ENCODE data around the gene EXOC4. TPM values are rescaled to one million over a fixed set of nuclear protein-coding genes. Genes with fewer than 3 reads are reported as not detected.

EXOC4 gene
- total RNA-seq, 1 experiment from 2014 or later = 66.2 TPM

- Mint-ChIP-seq H3K9me3 (ENCODE audit: unreplicated experiment) (no peaks in the 10 kb centered on the region), H3K4me1 (ENCODE audit: low read depth, unreplicated experiment) (no peaks in the 10 kb centered on the region), H3K27ac (ENCODE audit: unreplicated experiment) (no peak overlapping the region), H3K4me3 (ENCODE audit: unreplicated experiment) (no peak overlapping the region), H3K36me3 (ENCODE audit: insufficient read depth, unreplicated experiment) (no peaks in the 10 kb centered on the region), H3K27me3 (ENCODE audit: insufficient read depth, unreplicated experiment) (no peaks in the 10 kb centered on the region)
- no peaks in the 10 kb centered on the region for H3K36me3 ChIP-seq (ENCODE audit: control insufficient read depth, insufficient read depth, low read length)
- H3K4me3 ChIP-seq (ENCODE audit: low read depth, low read length) = no peak overlapping the region
- TF ChIP-seq, protein P1, sequence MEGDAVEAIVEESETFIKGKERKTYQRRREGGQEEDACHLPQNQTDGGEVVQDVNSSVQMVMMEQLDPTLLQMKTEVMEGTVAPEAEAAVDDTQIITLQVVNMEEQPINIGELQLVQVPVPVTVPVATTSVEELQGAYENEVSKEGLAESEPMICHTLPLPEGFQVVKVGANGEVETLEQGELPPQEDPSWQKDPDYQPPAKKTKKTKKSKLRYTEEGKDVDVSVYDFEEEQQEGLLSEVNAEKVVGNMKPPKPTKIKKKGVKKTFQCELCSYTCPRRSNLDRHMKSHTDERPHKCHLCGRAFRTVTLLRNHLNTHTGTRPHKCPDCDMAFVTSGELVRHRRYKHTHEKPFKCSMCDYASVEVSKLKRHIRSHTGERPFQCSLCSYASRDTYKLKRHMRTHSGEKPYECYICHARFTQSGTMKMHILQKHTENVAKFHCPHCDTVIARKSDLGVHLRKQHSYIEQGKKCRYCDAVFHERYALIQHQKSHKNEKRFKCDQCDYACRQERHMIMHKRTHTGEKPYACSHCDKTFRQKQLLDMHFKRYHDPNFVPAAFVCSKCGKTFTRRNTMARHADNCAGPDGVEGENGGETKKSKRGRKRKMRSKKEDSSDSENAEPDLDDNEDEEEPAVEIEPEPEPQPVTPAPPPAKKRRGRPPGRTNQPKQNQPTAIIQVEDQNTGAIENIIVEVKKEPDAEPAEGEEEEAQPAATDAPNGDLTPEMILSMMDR (IDR thresholded peaks at IDR 0.05; ENCODE audit: insufficient read depth in 1 of 2, low read depth in 1 of 2, low read length in 1 of 2, severe bottlenecking in 1 of 2, unreplicated experiment in 1 of 2) = no peak
- DNase-seq = no peak
- intact Hi-C loops (cut with micrococcal nuclease; ENCODE audit: unreplicated experiment) = no loop called here
- no TSS peak for BruUV-seq (replicated peaks)
- ChIA-PET CTCF (no interaction called here), POLR2A (no interaction called here)
- H3K4me1 ChIP-seq = no peaks in the 10 kb centered on the region
- no peaks in the 10 kb centered on the region for H3K9me3 ChIP-seq
- no peaks in the 10 kb centered on the region for H3K27me3 ChIP-seq (replicated peaks; ENCODE audit: control insufficient read depth, insufficient read depth, low read length)
Measured at GRCh38 chr7:133445617-133446016, 192.7 kb downstream of the EXOC4 start.

DNA sequence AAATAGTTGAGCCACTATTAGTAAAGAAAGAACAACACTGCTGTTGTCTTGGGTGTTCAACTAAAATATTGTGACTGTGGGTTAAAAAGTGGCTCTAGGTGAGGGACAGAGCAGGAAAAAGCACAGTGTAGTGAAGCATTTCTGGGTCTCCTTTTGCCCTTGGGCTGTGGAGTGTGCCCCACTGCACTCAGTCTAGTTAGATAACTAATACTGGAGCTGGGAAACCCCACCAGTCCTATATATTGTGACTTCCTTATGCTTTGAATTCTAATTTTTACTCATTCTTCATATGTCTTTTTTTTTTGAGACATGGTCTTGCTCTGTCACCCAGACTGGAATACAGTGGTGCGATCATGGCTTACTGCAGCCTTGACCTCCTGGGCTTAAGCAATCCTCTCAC is 195.1 kb downstream of the EXOC4 start:
- Mint-ChIP-seq H3K9me3 (ENCODE audit: unreplicated experiment) (no peaks in the 10 kb centered on the region), H3K27ac (ENCODE audit: unreplicated experiment) (no peak overlapping the region), H3K27me3 (ENCODE audit: insufficient read depth, unreplicated experiment) (no peaks in the 10 kb centered on the region), H3K36me3 (ENCODE audit: insufficient read depth, unreplicated experiment) (no peaks in the 10 kb centered on the region), H3K4me3 (ENCODE audit: unreplicated experiment) (no peak overlapping the region), H3K4me1 (ENCODE audit: low read depth, unreplicated experiment) (no peaks in the 10 kb centered on the region)
- TF ChIP-seq, protein P1 (IDR thresholded peaks at IDR 0.05; ENCODE audit: insufficient read depth in 1 of 2, low read depth in 1 of 2, low read length in 1 of 2, severe bottlenecking in 1 of 2, unreplicated experiment in 1 of 2) = no peak
- intact Hi-C loops (cut with micrococcal nuclease; ENCODE audit: unreplicated experiment) = no loop called here
- Histone ChIP-seq H3K4me1 (no peaks in the 10 kb centered on the region), H3K4me3 (ENCODE audit: low read depth, low read length) (no peak overlapping the region), H3K27me3 (replicated peaks; ENCODE audit: control insufficient read depth, insufficient read depth, low read length) (no peaks in the 10 kb centered on the region), H3K36me3 (ENCODE audit: control insufficient read depth, insufficient read depth, low read length) (no peaks in the 10 kb centered on the region), H3K9me3 (no peaks in the 10 kb centered on the region)
- no TSS peak for BruUV-seq (replicated peaks)
- CTCF ChIA-PET = no interaction called here
- POLR2A ChIA-PET = no interaction called here
- no peak for DNase-seq

DNA sequence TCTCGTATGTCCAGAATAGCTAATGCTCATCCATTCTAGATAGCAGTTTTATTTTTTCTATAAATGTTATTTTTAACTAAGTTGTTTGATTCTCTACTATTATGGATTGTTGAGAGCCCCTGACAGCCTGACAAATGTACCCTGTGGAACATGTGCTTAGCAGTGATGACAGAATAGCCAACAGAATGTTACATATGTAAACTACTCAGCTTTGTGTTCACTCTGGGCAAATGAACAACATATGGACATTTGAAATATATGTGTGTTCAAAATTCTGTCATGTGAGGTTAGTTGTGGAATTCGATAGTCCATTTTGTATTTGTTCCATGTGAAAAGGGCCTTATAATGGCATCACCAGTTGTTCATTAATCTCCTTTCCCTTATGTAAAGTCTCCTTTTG is 199.7 kb downstream of the EXOC4 start:
- Mint-ChIP-seq H3K27ac (ENCODE audit: unreplicated experiment) (no peak overlapping the region), H3K36me3 (ENCODE audit: insufficient read depth, unreplicated experiment) (no peaks in the 10 kb centered on the region), H3K9me3 (ENCODE audit: unreplicated experiment) (no peaks in the 10 kb centered on the region), H3K4me1 (ENCODE audit: low read depth, unreplicated experiment) (no peaks in the 10 kb centered on the region), H3K27me3 (ENCODE audit: insufficient read depth, unreplicated experiment) (no peaks in the 10 kb centered on the region), H3K4me3 (ENCODE audit: unreplicated experiment) (no peak overlapping the region)
- Histone ChIP-seq H3K36me3 (ENCODE audit: control insufficient read depth, insufficient read depth, low read length) (no peaks in the 10 kb centered on the region), H3K4me1 (no peaks in the 10 kb centered on the region), H3K4me3 (ENCODE audit: low read depth, low read length) (no peak overlapping the region), H3K9me3 (no peaks in the 10 kb centered on the region), H3K27me3 (replicated peaks; ENCODE audit: control insufficient read depth, insufficient read depth, low read length) (no peaks in the 10 kb centered on the region)
- DNase-seq = no peak
- TF ChIP-seq, protein P1 (IDR thresholded peaks at IDR 0.05; ENCODE audit: insufficient read depth in 1 of 2, low read depth in 1 of 2, low read length in 1 of 2, severe bottlenecking in 1 of 2, unreplicated experiment in 1 of 2) = no peak
- CTCF ChIA-PET = no interaction called here
- intact Hi-C loops (cut with micrococcal nuclease; ENCODE audit: unreplicated experiment) = no loop called here
- POLR2A ChIA-PET = no interaction called here
- BruUV-seq (replicated peaks) = no TSS peak
